WTC11 (cell line): ENCODE data around the gene BEND5. TPM values are rescaled to one million over a fixed set of nuclear protein-coding genes. Genes with fewer than 3 reads are reported as not detected.

ENCODE experiments used
- ATAC-seq: fragments of 200-7000 bp; cut with Tn5 transposase; 2 replicates; pipeline ENCODE4 v1.10.0; 2021; ENCODE audit warnings: mild to moderate bottlenecking, moderate library complexity
- CTCF ChIA-PET: fragments of 300-600 bp; sonication (Branson Sonifier 250); formaldehyde crosslinking; loops from one replicate; lab custom pipeline; 2021; ENCODE audit warnings: antibody characterized with exemption; lab: Charles Lee
- POLR2A ChIA-PET: fragments of 350-600 bp; sonication (Branson Sonifier 250); formaldehyde crosslinking; loops from one replicate; lab custom pipeline; 2021; ENCODE audit warnings: antibody characterized with exemption; lab: Charles Lee
- DNase-seq: peaks from one replicate; pipeline ENCODE4 v3.0.0; 2021; ENCODE audit warnings: low spot score
- H3K27ac Mint-ChIP-seq: 2 replicates; pipeline ENCODE4 v1.8.0; 2021; ENCODE audit warnings: mixed read lengths
- H3K27me3 Mint-ChIP-seq: 2 replicates; pipeline ENCODE4 v1.8.0; 2021; ENCODE audit warnings: low read depth, mild to moderate bottlenecking, moderate library complexity, mixed read lengths
- H3K36me3 Mint-ChIP-seq: 2 replicates; pipeline ENCODE4 v1.8.0; 2021; ENCODE audit warnings: mixed read lengths
- H3K4me1 Mint-ChIP-seq: 2 replicates; pipeline ENCODE4 v1.8.0; 2022; ENCODE audit warnings: mixed read lengths
- H3K4me3 Mint-ChIP-seq: 2 replicates; pipeline ENCODE4 v1.8.0; 2021; ENCODE audit warnings: mild to moderate bottlenecking, moderate library complexity, mixed read lengths
- H3K9me3 Mint-ChIP-seq: 2 replicates; pipeline ENCODE4 v1.8.0; 2021; ENCODE audit warnings: mixed read lengths
- AFF4 ChIP-seq: sonication (generic); formaldehyde crosslinking; IDR thresholded peaks from 2 replicates; pipeline ENCODE4 v1.8.1; 2023; ENCODE audit warnings: mild to moderate bottlenecking, missing genetic modification reagents, borderline replicate concordance
- ATF1 ChIP-seq: sonication (generic); formaldehyde crosslinking; IDR thresholded peaks from 2 replicates; pipeline ENCODE4 v1.8.1; 2023; ENCODE audit warnings: mild to moderate bottlenecking, moderate library complexity, missing genetic modification reagents
- CREM ChIP-seq: sonication (generic); formaldehyde crosslinking; IDR thresholded peaks from 2 replicates; pipeline ENCODE4 v1.8.1; 2022; ENCODE audit warnings: mild to moderate bottlenecking, missing genetic modification reagents, moderate library complexity
- ELF4 ChIP-seq: sonication (generic); formaldehyde crosslinking; IDR thresholded peaks from 2 replicates; pipeline ENCODE4 v1.8.1; 2022; ENCODE audit warnings: low read depth, mild to moderate bottlenecking, moderate library complexity, missing genetic modification reagents
- FOXP4 ChIP-seq: sonication (generic); formaldehyde crosslinking; IDR thresholded peaks from 2 replicates; pipeline ENCODE4 v1.8.0; 2022; ENCODE audit warnings: mild to moderate bottlenecking, missing genetic modification reagents
- GABPB1 ChIP-seq: sonication (generic); formaldehyde crosslinking; IDR thresholded peaks from 2 replicates; pipeline ENCODE4 v1.8.1; 2023; ENCODE audit warnings: mild to moderate bottlenecking, missing genetic modification reagents
- KAT7 ChIP-seq: sonication (generic); formaldehyde crosslinking; IDR thresholded peaks from 2 replicates; pipeline ENCODE4 v1.8.1; 2023; ENCODE audit warnings: missing genetic modification reagents, mild to moderate bottlenecking, borderline replicate concordance
- NFATC4 ChIP-seq: fragments of 250-450 bp; sonication (Bioruptor Pico); IDR thresholded peaks from 2 replicates; pipeline ENCODE4 v1.9.0; 2021; ENCODE audit warnings: mild to moderate bottlenecking
- SMAD4 ChIP-seq: sonication (generic); formaldehyde crosslinking; IDR thresholded peaks from 2 replicates; pipeline ENCODE4 v1.8.0; 2022; ENCODE audit warnings: mild to moderate bottlenecking, missing genetic modification reagents
- SOX15 ChIP-seq: fragments of 250-450 bp; sonication (Bioruptor Pico); IDR thresholded peaks from 2 replicates; pipeline ENCODE4 v1.9.0; 2021; ENCODE audit warnings: mild to moderate bottlenecking
- TEAD1 ChIP-seq: sonication (generic); formaldehyde crosslinking; IDR thresholded peaks from 2 replicates; pipeline ENCODE4 v1.8.0; 2022; ENCODE audit warnings: mild to moderate bottlenecking, missing genetic modification reagents
- ZNF219 ChIP-seq: sonication (generic); formaldehyde crosslinking; IDR thresholded peaks from 2 replicates; pipeline ENCODE4 v1.8.0; 2023; ENCODE audit warnings: missing genetic modification reagents, mild to moderate bottlenecking, borderline replicate concordance
- total RNA-seq: library from RNA; stranded (reverse); gene quantifications from 3 replicates; pipeline ENCODE4 v1.2.3, GENCODE V29; 2021
- TF ChIP-seq, protein P1 (sequence below): sonication (generic); formaldehyde crosslinking; IDR thresholded peaks from 2 replicates; pipeline ENCODE4 v1.8.1; 2023; ENCODE audit warnings: mild to moderate bottlenecking, missing genetic modification reagents
- TF ChIP-seq, protein P2 (sequence below): fragments of 250-450 bp; sonication (Bioruptor Pico); conservative IDR thresholded peaks from 2 replicates; pipeline ENCODE4 v1.9.0; 2021; ENCODE audit warnings: mild to moderate bottlenecking
- TF ChIP-seq, protein P3 (sequence below): fragments of 250-450 bp; sonication (Bioruptor Pico); IDR thresholded peaks from 2 replicates; pipeline ENCODE4 v2.1.2; 2022; ENCODE audit warnings: mild to moderate bottlenecking, moderate library complexity
- TF ChIP-seq, protein P4 (sequence below): sonication (generic); formaldehyde crosslinking; IDR thresholded peaks from 2 replicates; pipeline ENCODE4 v1.8.1; 2022; ENCODE audit warnings: low read depth, missing genetic modification reagents, borderline replicate concordance
- TF ChIP-seq, protein P5 (sequence below): fragments of 250-450 bp; sonication (Bioruptor Pico); IDR thresholded peaks from 2 replicates; pipeline ENCODE4 v1.9.0; 2021; ENCODE audit warnings: mild to moderate bottlenecking

BEND5 gene
- total RNA-seq, 1 experiment from 2014 or later = 4.9 TPM

DNA sequence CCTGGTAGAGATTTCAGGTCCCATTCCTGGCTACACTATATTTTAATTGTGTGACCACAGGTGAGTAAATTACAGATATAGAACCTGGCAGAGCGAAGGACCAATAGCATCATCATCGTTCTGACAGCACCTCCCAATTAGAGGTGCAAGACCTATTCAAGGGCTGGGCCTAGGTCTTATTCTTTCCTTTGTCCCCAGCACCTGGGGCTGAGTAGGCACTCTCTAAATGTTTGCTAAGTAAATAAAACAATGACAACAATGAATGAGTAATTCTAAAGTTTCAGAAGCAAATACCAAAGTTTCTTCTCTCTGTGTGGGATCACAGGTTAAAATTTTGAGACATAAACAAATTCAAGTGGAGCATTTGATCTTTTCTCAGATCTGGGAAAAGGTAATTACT, 32.7 kb downstream of the BEND5 start (continued):
- TF ChIP-seq ATF1 (CRISPR knock-in tag) (no peak), TEAD1 (CRISPR knock-in tag) (no peak), NFATC4 (CRISPR knock-in tag) (no peak), AFF4 (CRISPR knock-in tag) (no peak), SMAD4 (CRISPR knock-in tag) (no peak), ELF4 (CRISPR knock-in tag) (no peak), CREM (CRISPR knock-in tag) (no peak), GABPB1 (no peak), ZNF219 (CRISPR knock-in tag) (no peak)
- TF ChIP-seq, protein P1, sequence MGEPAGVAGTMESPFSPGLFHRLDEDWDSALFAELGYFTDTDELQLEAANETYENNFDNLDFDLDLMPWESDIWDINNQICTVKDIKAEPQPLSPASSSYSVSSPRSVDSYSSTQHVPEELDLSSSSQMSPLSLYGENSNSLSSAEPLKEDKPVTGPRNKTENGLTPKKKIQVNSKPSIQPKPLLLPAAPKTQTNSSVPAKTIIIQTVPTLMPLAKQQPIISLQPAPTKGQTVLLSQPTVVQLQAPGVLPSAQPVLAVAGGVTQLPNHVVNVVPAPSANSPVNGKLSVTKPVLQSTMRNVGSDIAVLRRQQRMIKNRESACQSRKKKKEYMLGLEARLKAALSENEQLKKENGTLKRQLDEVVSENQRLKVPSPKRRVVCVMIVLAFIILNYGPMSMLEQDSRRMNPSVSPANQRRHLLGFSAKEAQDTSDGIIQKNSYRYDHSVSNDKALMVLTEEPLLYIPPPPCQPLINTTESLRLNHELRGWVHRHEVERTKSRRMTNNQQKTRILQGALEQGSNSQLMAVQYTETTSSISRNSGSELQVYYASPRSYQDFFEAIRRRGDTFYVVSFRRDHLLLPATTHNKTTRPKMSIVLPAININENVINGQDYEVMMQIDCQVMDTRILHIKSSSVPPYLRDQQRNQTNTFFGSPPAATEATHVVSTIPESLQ = no peak

GRCh38 chr1:48743480-48743879, 33.2 kb downstream of the BEND5 start:
- H3K27ac Mint-ChIP-seq = no peak overlapping the region
- ATAC-seq (peak; percentile 48), DNase-seq (no peak)
- H3K9me3 Mint-ChIP-seq = no peaks in the 10 kb centered on the region
- no peaks in the 10 kb centered on the region for H3K27me3 Mint-ChIP-seq
- 0 out of 2 replicates have a peak, but pooled peaks cover 2% of the 10 kb centered on the region for H3K36me3 Mint-ChIP-seq
- H3K4me3 Mint-ChIP-seq = no peak overlapping the region
- TF ChIP-seq FOXP4 (CRISPR knock-in tag) = no peak
- TF ChIP-seq, protein P2, sequence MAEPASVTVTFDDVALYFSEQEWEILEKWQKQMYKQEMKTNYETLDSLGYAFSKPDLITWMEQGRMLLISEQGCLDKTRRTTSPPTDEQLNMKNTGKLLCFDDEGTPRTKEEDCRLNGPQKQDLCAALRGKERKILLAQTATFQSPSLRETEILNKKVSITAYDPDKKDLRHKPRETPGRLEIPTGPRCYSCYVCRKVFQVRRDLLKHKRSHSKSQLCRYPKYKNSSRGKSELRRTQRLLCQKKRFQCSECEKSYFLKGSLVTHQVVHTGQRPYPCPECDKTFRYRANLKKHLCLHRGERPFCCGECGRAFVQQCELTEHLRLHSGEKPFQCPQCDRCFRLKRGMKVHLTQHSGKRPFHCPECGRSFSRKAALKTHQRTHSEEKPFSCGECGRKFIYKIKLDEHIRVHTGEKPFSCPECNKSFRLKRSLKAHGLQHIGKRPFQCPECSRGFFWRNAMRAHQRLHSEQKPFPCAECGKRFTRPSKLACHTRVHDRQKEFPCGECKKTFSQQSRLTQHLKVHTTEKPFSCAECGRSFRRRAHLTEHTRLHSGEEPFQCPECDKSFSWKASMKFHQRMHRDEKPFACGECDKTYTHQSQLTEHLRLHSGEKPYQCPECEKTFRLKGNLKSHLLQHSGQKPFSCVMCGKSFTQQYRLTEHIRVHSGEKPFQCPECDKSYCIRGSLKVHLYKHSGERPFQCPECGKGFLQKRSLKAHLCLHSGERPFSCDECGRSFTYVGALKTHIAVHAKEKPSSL (CRISPR knock-in tag) = no peak
- TF ChIP-seq KAT7 = no peak
- TF ChIP-seq, protein P3, sequence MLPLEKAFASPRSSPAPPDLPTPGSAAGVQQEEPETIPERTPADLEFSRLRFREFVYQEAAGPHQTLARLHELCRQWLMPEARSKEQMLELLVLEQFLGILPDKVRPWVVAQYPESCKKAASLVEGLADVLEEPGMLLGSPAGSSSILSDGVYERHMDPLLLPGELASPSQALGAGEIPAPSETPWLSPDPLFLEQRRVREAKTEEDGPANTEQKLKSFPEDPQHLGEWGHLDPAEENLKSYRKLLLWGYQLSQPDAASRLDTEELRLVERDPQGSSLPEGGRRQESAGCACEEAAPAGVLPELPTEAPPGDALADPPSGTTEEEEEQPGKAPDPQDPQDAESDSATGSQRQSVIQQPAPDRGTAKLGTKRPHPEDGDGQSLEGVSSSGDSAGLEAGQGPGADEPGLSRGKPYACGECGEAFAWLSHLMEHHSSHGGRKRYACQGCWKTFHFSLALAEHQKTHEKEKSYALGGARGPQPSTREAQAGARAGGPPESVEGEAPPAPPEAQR (CRISPR knock-in tag) = no peak
- no peak for TF ChIP-seq SMAD4 (CRISPR knock-in tag)
- TF ChIP-seq, protein P4, sequence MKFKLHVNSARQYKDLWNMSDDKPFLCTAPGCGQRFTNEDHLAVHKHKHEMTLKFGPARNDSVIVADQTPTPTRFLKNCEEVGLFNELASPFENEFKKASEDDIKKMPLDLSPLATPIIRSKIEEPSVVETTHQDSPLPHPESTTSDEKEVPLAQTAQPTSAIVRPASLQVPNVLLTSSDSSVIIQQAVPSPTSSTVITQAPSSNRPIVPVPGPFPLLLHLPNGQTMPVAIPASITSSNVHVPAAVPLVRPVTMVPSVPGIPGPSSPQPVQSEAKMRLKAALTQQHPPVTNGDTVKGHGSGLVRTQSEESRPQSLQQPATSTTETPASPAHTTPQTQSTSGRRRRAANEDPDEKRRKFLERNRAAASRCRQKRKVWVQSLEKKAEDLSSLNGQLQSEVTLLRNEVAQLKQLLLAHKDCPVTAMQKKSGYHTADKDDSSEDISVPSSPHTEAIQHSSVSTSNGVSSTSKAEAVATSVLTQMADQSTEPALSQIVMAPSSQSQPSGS = no peak
- no peak for TF ChIP-seq SOX15 (CRISPR knock-in tag)
- TF ChIP-seq ZNF219 (CRISPR knock-in tag) = no peak
- TF ChIP-seq, protein P5, sequence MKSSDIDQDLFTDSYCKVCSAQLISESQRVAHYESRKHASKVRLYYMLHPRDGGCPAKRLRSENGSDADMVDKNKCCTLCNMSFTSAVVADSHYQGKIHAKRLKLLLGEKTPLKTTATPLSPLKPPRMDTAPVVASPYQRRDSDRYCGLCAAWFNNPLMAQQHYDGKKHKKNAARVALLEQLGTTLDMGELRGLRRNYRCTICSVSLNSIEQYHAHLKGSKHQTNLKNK (CRISPR knock-in tag) = no peak
- H3K4me1 Mint-ChIP-seq = peaks cover 20% of the 10 kb centered on the region
- ChIA-PET CTCF (interaction anchor here (0.9 to 1.8 kb wide), 3 partner anchors 66 to 171 kb away, joined by 6 to 11 read pairs (median 7); no protein-coding TSS in a partner anchor), POLR2A (no interaction called here)
